Measurements from ENCODE around the gene RPS3. TPM values are rescaled to one million over a fixed set of nuclear protein-coding genes. Genes with fewer than 3 reads are reported as not detected.

The RPS3 gene
- total and polyA plus RNA-seq, 2 of the 13 experiments (the other 11 are each of a cell fraction or from before 2014, with no cell fraction given) = 2,143 to 3,616 TPM

DNA sequence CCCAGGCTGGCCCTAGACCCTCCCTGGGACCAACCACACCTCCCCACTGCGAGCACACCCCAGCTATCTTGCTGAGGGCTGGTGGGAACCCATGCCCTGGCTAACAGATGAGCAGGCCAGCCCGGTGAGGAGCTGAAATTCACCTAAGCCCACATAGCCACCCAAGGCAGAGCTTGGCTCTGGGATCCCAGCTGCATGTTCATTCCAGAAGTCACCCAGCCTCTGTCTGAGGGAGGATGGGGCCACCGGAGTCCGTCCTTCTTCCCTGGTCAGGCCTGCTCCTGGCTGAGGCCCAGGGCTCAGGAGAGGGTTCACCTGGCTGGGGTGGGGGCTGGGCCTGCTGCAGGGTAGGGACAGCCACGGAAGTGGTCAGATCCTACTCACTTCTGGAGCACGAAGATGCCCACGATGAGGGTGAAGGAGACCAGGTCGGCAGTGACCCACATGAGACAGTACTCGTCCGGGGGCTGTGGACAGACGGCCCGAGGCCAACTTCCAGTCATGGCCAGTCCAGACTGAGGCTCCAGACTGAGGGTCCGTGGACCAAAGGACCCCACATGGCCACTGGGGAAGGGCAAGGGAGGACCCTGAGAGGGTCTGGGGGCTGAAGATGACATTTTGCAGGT lies 40.3 kb downstream of the RPS3 start:
- Histone ChIP-seq H3K36me3 (replicated peaks in 1 of 2; ENCODE audit: control insufficient read depth in 1 of 2, insufficient read depth in 2 of 2, low read length in 2 of 2) (peaks cover 21 to 45% of the 10 kb centered on the region in 2 experiments; a peak in 4 of 5 replicates), H3K4me1 (ENCODE audit: insufficient read depth, low read length) (peaks cover 12% of the 10 kb centered on the region), H4K20me1 (ENCODE audit: insufficient read depth, low read length) (no peaks in the 10 kb centered on the region), H3K79me2 (ENCODE audit: insufficient read depth, low read length) (no peaks in the 10 kb centered on the region), H3K9ac (ENCODE audit: insufficient read depth, low read depth, low read length) (no peak overlapping the region), H3K27ac (ENCODE audit: extremely low read length, insufficient read depth, low read length) (no peak overlapping the region), H3K27me3 (ENCODE audit: control insufficient read depth in 1 of 2, insufficient read depth in 2 of 2, low read length in 2 of 2) (no peaks in the 10 kb centered on the region), H3K9me3 (ENCODE audit: low read length) (no peaks in the 10 kb centered on the region), H3K4me2 (ENCODE audit: low read depth, low read length) (no peak overlapping the region), H2AFZ (ENCODE audit: low read length) (no peak overlapping the region), H3K4me3 (replicated peaks in 1 of 3; ENCODE audit: insufficient read depth in 1 of 3, low read depth in 2 of 3, low read length in 3 of 3) (no peak overlapping the region)
- intact Hi-C loops (cut with micrococcal nuclease; ENCODE audit: unreplicated experiment) = no loop called here
- in situ Hi-C loops (cut with HindIII; ENCODE audit: extremely low pct_ligation_motif_present, low pct_unique_long_range_greater_than_20kb) = no loop called here
- TF ChIP-seq HNF4G (IDR thresholded peaks at IDR 0.05; ENCODE audit: borderline replicate concordance, low read depth, low read length) (no peak), HNF4G (CRISPR knock-in tag; IDR thresholded peaks at IDR 0.05; ENCODE audit: borderline replicate concordance, low read depth) (no peak), ZNF891 (CRISPR knock-in tag; IDR thresholded peaks at IDR 0.05) (no peak), ZSCAN9 (CRISPR knock-in tag; IDR thresholded peaks at IDR 0.05; ENCODE audit: borderline replicate concordance) (no peak), BRCA1 (CRISPR knock-in tag; IDR thresholded peaks at IDR 0.05) (no peak), ZSCAN22 (CRISPR knock-in tag; IDR thresholded peaks at IDR 0.05) (no peak), SRF (IDR thresholded peaks at IDR 0.05; ENCODE audit: low read depth, low read length) (no peak), DPF2 (CRISPR knock-in tag; IDR thresholded peaks at IDR 0.05; ENCODE audit: borderline replicate concordance, low read depth) (no peak), WIZ (CRISPR knock-in tag; IDR thresholded peaks at IDR 0.05) (no peak), CAMTA2 (CRISPR knock-in tag; IDR thresholded peaks at IDR 0.05; ENCODE audit: borderline replicate concordance) (no peak)
- TF ChIP-seq, protein P1, sequence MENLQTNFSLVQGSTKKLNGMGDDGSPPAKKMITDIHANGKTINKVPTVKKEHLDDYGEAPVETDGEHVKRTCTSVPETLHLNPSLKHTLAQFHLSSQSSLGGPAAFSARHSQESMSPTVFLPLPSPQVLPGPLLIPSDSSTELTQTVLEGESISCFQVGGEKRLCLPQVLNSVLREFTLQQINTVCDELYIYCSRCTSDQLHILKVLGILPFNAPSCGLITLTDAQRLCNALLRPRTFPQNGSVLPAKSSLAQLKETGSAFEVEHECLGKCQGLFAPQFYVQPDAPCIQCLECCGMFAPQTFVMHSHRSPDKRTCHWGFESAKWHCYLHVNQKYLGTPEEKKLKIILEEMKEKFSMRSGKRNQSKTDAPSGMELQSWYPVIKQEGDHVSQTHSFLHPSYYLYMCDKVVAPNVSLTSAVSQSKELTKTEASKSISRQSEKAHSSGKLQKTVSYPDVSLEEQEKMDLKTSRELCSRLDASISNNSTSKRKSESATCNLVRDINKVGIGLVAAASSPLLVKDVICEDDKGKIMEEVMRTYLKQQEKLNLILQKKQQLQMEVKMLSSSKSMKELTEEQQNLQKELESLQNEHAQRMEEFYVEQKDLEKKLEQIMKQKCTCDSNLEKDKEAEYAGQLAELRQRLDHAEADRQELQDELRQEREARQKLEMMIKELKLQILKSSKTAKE (CRISPR knock-in tag; IDR thresholded peaks at IDR 0.05; ENCODE audit: borderline replicate concordance) = no peak
- TF ChIP-seq, protein P2, sequence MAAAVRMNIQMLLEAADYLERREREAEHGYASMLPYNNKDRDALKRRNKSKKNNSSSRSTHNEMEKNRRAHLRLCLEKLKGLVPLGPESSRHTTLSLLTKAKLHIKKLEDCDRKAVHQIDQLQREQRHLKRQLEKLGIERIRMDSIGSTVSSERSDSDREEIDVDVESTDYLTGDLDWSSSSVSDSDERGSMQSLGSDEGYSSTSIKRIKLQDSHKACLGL (CRISPR knock-in tag; IDR thresholded peaks at IDR 0.05) = no peak
- ATAC-seq (no peak), FAIRE-seq (no peak), DNase-seq (ENCODE audit: low spot score) (no peak)
- ChIA-PET CTCF (ENCODE audit: low intra/inter-chr PET ratio, low total read pairs) (no interaction called here), POLR2A (interaction anchor here (1.5 kb wide), 1 partner anchor 11 kb away, joined by 6 read pairs; no protein-coding TSS in a partner anchor)
- BruUV-seq (replicated peaks) = no TSS peak
- 96% methylated on average over 8 of the region's 13 CpGs for WGBS (ENCODE audit: low lambda C conversion rate)

Measured in HepG2 (cell line).